Measurements from ENCODE around the gene RBM4B. TPM values are rescaled to one million over a fixed set of nuclear protein-coding genes. Genes with fewer than 3 reads are reported as not detected.

The RBM4B gene
- total RNA-seq, 6 donors from 2014 or later, result 7.3 to 27.2 (median 13.9) TPM

- TF ChIP-seq POLR2A (IDR thresholded peaks at IDR 0.05) (no peak), POLR2AphosphoS5 (IDR thresholded peaks at IDR 0.05) (no peak), CTCF (IDR thresholded peaks at IDR 0.05) (no peak), EP300 (IDR thresholded peaks at IDR 0.05) (no peak)
- Histone ChIP-seq H3K27ac (no peak overlapping the region), H3K4me1 (no peaks in the 10 kb centered on the region), H3K9me3 (no peaks in the 10 kb centered on the region), H3K36me3 (no peaks in the 10 kb centered on the region), H3K4me3 (no peak overlapping the region), H3K27me3 (no peaks in the 10 kb centered on the region)
- DNase-seq, result no peak
- ATAC-seq (ENCODE audit: low FRiP score in 2 of 2), result no peak
- WGBS, 2 donors, result 86 to 88% methylated on average over 11 to 13 of the region's 13 CpGs
Observed at GRCh38 chr11:66687831-66688281, 10.2 kb upstream of the RBM4B start.

- Histone ChIP-seq H3K4me1 (no peaks in the 10 kb centered on the region), H3K36me3 (no peaks in the 10 kb centered on the region), H3K4me3 (no peak overlapping the region), H3K9me3 (no peaks in the 10 kb centered on the region), H3K27ac (no peak overlapping the region), H3K27me3 (no peaks in the 10 kb centered on the region)
- DNase-seq, result peak in 1 of 2 donors; percentile 77
- 84 to 93% methylated on average over 20 to 32 of the region's 33 CpGs for WGBS, 2 donors
- TF ChIP-seq EP300 (IDR thresholded peaks at IDR 0.05) (no peak), POLR2A (IDR thresholded peaks at IDR 0.05) (no peak), CTCF (IDR thresholded peaks at IDR 0.05) (no peak), POLR2AphosphoS5 (IDR thresholded peaks at IDR 0.05) (no peak)
- ATAC-seq (ENCODE audit: low FRiP score in 2 of 2), result no peak
Observed at GRCh38 chr11:66686801-66687750, 9.4 kb upstream of the RBM4B start.

- H3K4me3 ChIP-seq, result no peak overlapping the region
- H3K27me3 ChIP-seq, result no peaks in the 10 kb centered on the region
- H3K27ac ChIP-seq, result no peak overlapping the region
- no peaks in the 10 kb centered on the region for H3K4me1 ChIP-seq
- no peaks in the 10 kb centered on the region for H3K36me3 ChIP-seq
- no peaks in the 10 kb centered on the region for H3K9me3 ChIP-seq
- DNase-seq, result no peak
- no peak for ATAC-seq (ENCODE audit: low FRiP score in 2 of 2)
- WGBS, 2 donors, result 90 to 95% methylated on average over 14 to 15 of the region's 15 CpGs
- no peak for TF ChIP-seq POLR2A (IDR thresholded peaks at IDR 0.05)
Observed at GRCh38 chr11:66686100-66686785, 8.6 kb upstream of the RBM4B start.

GRCh38 chr11:66685276-66686099 lies 7.8 kb upstream of the RBM4B start:
- 83 to 89% methylated on average over 23 to 27 of the region's 27 CpGs for WGBS, 2 donors
- ATAC-seq (ENCODE audit: low FRiP score in 2 of 2) (no peak), DNase-seq (no peak)
- TF ChIP-seq POLR2AphosphoS5 (IDR thresholded peaks at IDR 0.05) (no peak), EP300 (IDR thresholded peaks at IDR 0.05) (no peak), CTCF (IDR thresholded peaks at IDR 0.05) (no peak), POLR2A (IDR thresholded peaks at IDR 0.05) (no peak)
- Histone ChIP-seq H3K4me1 (no peaks in the 10 kb centered on the region), H3K27ac (no peak overlapping the region), H3K27me3 (no peaks in the 10 kb centered on the region), H3K36me3 (no peaks in the 10 kb centered on the region), H3K9me3 (no peaks in the 10 kb centered on the region), H3K4me3 (no peak overlapping the region)

GRCh38 chr11:66684635-66685034 lies 6.9 kb upstream of the RBM4B start:
- no peaks in the 10 kb centered on the region for H3K36me3 ChIP-seq
- H3K4me1 ChIP-seq, result no peaks in the 10 kb centered on the region
- WGBS, 2 donors, result 94 to 96% methylated on average over 2 of the region's 2 CpGs
- TF ChIP-seq EP300 (IDR thresholded peaks at IDR 0.05) (no peak), POLR2AphosphoS5 (IDR thresholded peaks at IDR 0.05) (no peak), POLR2A (IDR thresholded peaks at IDR 0.05) (no peak), CTCF (IDR thresholded peaks at IDR 0.05) (no peak)
- H3K27me3 ChIP-seq, result no peaks in the 10 kb centered on the region
- no peak overlapping the region for H3K27ac ChIP-seq
- DNase-seq, result no peak
- ATAC-seq (ENCODE audit: low FRiP score in 2 of 2), result no peak
- no peak overlapping the region for H3K4me3 ChIP-seq
- no peaks in the 10 kb centered on the region for H3K9me3 ChIP-seq

Data from upper lobe of left lung (tissue), 6 donors.